Loucy (cell line): Measurements from ENCODE around the gene SUCLG2.

Experiments used
- EZH2phosphoT487 ChIP-seq: fragments of 200-600 bp; IDR thresholded peaks from 2 replicates; pipeline ENCODE4 v1.6.1; 2018; ENCODE audit warnings: antibody characterized with exemption, mild to moderate bottlenecking, moderate library complexity, borderline replicate concordance
- TF ChIP-seq, protein P1 (sequence below): fragments of 200-600 bp; sonication (generic); conservative IDR thresholded peaks from 2 replicates; pipeline ENCODE4 v1.5.1; 2014; ENCODE audit warnings: mild to moderate bottlenecking, antibody characterized with exemption, low read length

DNA sequence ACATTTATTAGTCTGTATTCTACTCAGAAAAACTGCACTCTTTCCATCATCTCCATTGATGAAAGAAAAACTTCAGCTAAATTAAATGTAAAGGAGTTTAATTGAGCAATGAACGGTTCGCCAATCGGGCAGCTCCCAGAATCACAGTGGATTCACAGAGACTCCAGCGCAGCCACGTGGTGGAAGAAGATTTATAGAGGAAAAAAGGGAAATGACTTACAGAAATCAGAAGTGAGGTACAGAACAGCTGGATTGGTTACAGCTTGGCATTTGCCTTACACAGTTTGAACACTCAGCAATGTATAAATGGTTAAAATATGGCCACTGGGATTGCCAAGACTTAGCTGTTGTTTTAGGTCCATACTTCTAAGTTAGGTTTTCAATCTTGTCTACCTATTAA is 2.8 kb upstream of the SUCLG2 start:
- TF ChIP-seq EZH2phosphoT487, result no peak
- TF ChIP-seq, protein P1, sequence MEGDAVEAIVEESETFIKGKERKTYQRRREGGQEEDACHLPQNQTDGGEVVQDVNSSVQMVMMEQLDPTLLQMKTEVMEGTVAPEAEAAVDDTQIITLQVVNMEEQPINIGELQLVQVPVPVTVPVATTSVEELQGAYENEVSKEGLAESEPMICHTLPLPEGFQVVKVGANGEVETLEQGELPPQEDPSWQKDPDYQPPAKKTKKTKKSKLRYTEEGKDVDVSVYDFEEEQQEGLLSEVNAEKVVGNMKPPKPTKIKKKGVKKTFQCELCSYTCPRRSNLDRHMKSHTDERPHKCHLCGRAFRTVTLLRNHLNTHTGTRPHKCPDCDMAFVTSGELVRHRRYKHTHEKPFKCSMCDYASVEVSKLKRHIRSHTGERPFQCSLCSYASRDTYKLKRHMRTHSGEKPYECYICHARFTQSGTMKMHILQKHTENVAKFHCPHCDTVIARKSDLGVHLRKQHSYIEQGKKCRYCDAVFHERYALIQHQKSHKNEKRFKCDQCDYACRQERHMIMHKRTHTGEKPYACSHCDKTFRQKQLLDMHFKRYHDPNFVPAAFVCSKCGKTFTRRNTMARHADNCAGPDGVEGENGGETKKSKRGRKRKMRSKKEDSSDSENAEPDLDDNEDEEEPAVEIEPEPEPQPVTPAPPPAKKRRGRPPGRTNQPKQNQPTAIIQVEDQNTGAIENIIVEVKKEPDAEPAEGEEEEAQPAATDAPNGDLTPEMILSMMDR, result no peak
